H1 (cell line): ENCODE data around the gene LARP4B. TPM values are rescaled to one million over a fixed set of nuclear protein-coding genes. Genes with fewer than 3 reads are reported as not detected.

ENCODE experiments used
- CTCF ChIA-PET: fragments of 300-600 bp; sonication (Branson Sonifier 250); formaldehyde crosslinking; loops from one replicate; lab custom pipeline; 2021; ENCODE audit not compliant: partially characterized antibody; lab: Charles Lee
- POLR2A ChIA-PET: fragments of 300-600 bp; sonication (Branson Sonifier 250); formaldehyde crosslinking; loops from one replicate; lab custom pipeline; 2021; ENCODE audit warnings: inconsistent platforms; ENCODE audit not compliant: partially characterized antibody; lab: Charles Lee
- DNase-seq, 2 experiments: peaks; one replicate each; pipeline versions ENCODE4 v3.0.0 to v3.0.0-alpha.2; 2010 to 2022; ENCODE audit warnings: low spot score in 2 of 2, low read depth in 1 of 2, mixed read lengths in 1 of 2
- FAIRE-seq: peaks from 2 replicates; lab custom pipeline; 2011; peaks lifted over from hg19 to GRCh38; lab: Jason Lieb, UNC
- H2AFZ ChIP-seq: 2 replicates; pipeline ENCODE4 v1.8.1; 2012; ENCODE audit warnings: low read length, inconsistent platforms
- H2AK5ac ChIP-seq: 2 replicates; pipeline ENCODE4 v1.6.1; 2013; ENCODE audit warnings: low read depth, low read length
- H2BK120ac ChIP-seq: replicated peaks from 2 replicates; pipeline ENCODE3; 2013; ENCODE audit warnings: low read depth, low read length, inconsistent platforms
- H2BK12ac ChIP-seq: 2 replicates; pipeline ENCODE4 v1.6.1; 2013; ENCODE audit warnings: low read depth, low read length
- H2BK15ac ChIP-seq: 2 replicates; pipeline ENCODE4 v1.6.1; 2013; ENCODE audit warnings: low read length
- H2BK20ac ChIP-seq: 2 replicates; pipeline ENCODE4 v1.6.1; 2013; ENCODE audit warnings: low read length
- H2BK5ac ChIP-seq: 2 replicates; pipeline ENCODE4 v1.6.1; 2013; ENCODE audit warnings: low read depth, low read length
- H3K14ac ChIP-seq: 2 replicates; pipeline ENCODE4 v1.6.1; 2013; ENCODE audit warnings: inconsistent platforms; ENCODE audit not compliant: insufficient read length
- H3K18ac ChIP-seq: 2 replicates; pipeline ENCODE4 v1.6.1; 2013; ENCODE audit warnings: low read length; ENCODE audit errors: extremely low read depth
- H3K23ac ChIP-seq: 2 replicates; pipeline ENCODE4 v1.6.1; 2013; ENCODE audit warnings: inconsistent platforms; ENCODE audit not compliant: insufficient read length
- H3K23me2 ChIP-seq: 2 replicates; pipeline ENCODE4 v1.6.1; 2013; ENCODE audit warnings: low read depth, low read length
- H3K27ac ChIP-seq: 2 replicates; pipeline ENCODE4 v1.6.1; 2011; ENCODE audit warnings: low read depth, low read length, inconsistent platforms
- H3K27me3 ChIP-seq, 4 experiments: replicated peaks in 1 of 4; 1 replicate in 1 of 4; 2 replicates in 3 of 4; pipeline versions ENCODE4 v1.6.1 to v1.8.1; 2011 to 2013; ENCODE audit warnings: low read length in 3 of 4, mild to moderate bottlenecking in 3 of 4, inconsistent platforms in 2 of 4, mixed read lengths in 2 of 4, moderate library complexity in 1 of 4; ENCODE audit not compliant: control insufficient read depth in 3 of 4, insufficient read depth in 3 of 4; ENCODE audit errors: extremely low read depth in 1 of 4
- H3K36me3 ChIP-seq, 4 experiments: 2 replicates each; pipeline versions ENCODE4 v1.6.1 to v1.8.1; 2011 to 2013; ENCODE audit warnings: mild to moderate bottlenecking in 4 of 4, low read length in 3 of 4, moderate library complexity in 2 of 4, control low read depth in 1 of 4, inconsistent platforms in 1 of 4; ENCODE audit not compliant: insufficient read depth in 4 of 4, control insufficient read depth in 2 of 4
- H3K4ac ChIP-seq: replicated peaks from 2 replicates; pipeline ENCODE3; 2013; ENCODE audit warnings: low read length, low read depth, mixed read lengths, inconsistent platforms; ENCODE audit not compliant: insufficient read length
- H3K4me1 ChIP-seq, 4 experiments: replicated peaks in 1 of 4; 1 replicate in 1 of 4; 2 replicates in 3 of 4; pipeline versions ENCODE4 v1.6.1 to v1.8.1; 2011 to 2013; ENCODE audit warnings: low read length in 3 of 4, inconsistent platforms in 2 of 4, mixed read lengths in 1 of 4; ENCODE audit not compliant: insufficient read depth in 4 of 4, control insufficient read depth in 3 of 4
- H3K4me2 ChIP-seq, 2 experiments: 2 replicates each; pipeline versions ENCODE4 v1.6.1 to v1.8.1; 2011 to 2013; ENCODE audit warnings: low read depth in 2 of 2, low read length in 2 of 2, control low read depth in 1 of 2, inconsistent platforms in 1 of 2, mild to moderate bottlenecking in 1 of 2; ENCODE audit not compliant: insufficient read depth in 1 of 2
- H3K4me3 ChIP-seq, 4 experiments: fragments of 200-600, 300-600 bp in 1 of 4; sonication (generic), shearing (Covaris generic), sonication (Bioruptor Twin) in 1 of 4; 2 replicates each; pipeline versions ENCODE4 v1.5.1 to v1.8.1; 2011 to 2016; ENCODE audit warnings: low read length in 4 of 4, low read depth in 3 of 4, control low read depth in 2 of 4, inconsistent platforms in 2 of 4, mild to moderate bottlenecking in 2 of 4, mixed read lengths in 1 of 4, moderate library complexity in 1 of 4; ENCODE audit not compliant: insufficient read depth in 2 of 4; ENCODE audit errors: extremely low read depth in 1 of 4
- H3K56ac ChIP-seq: replicated peaks from 2 replicates; pipeline ENCODE3; 2013; ENCODE audit warnings: low read depth, mild to moderate bottlenecking, mixed read lengths, low read length, inconsistent platforms; ENCODE audit not compliant: insufficient read length
- H3K79me1 ChIP-seq: 2 replicates; pipeline ENCODE4 v1.6.1; 2013; ENCODE audit warnings: low read depth, low read length, control low read depth
- H3K79me2 ChIP-seq, 2 experiments: 2 replicates each; pipeline versions ENCODE4 v1.6.1 to v1.8.1; 2012 to 2013; ENCODE audit warnings: low read length in 2 of 2, mild to moderate bottlenecking in 2 of 2, inconsistent platforms in 1 of 2; ENCODE audit not compliant: insufficient read depth in 2 of 2, control insufficient read depth in 1 of 2
- H3K9ac ChIP-seq, 4 experiments: replicated peaks in 1 of 4; 1 replicate in 1 of 4; 2 replicates in 3 of 4; pipeline versions ENCODE4 v1.6.1 to v1.8.1; 2011 to 2013; ENCODE audit warnings: low read depth in 3 of 4, low read length in 3 of 4, control low read depth in 2 of 4, mild to moderate bottlenecking in 2 of 4, moderate library complexity in 2 of 4, inconsistent platforms in 1 of 4; ENCODE audit errors: extremely low read depth in 1 of 4
- H3K9me3 ChIP-seq, 2 experiments: 2 replicates each; pipeline versions ENCODE4 v1.6.1 to v1.8.1; 2012 to 2013; ENCODE audit warnings: mild to moderate bottlenecking in 2 of 2, moderate library complexity in 2 of 2, control low read depth in 1 of 2, inconsistent platforms in 1 of 2, low read depth in 1 of 2, low read length in 1 of 2, mixed read lengths in 1 of 2; ENCODE audit not compliant: insufficient read depth in 2 of 2
- H4K20me1 ChIP-seq, 2 experiments: replicated peaks in 1 of 2; 2 replicates each; pipeline versions ENCODE3 to v1.8.1; 2011 to 2013; ENCODE audit warnings: inconsistent platforms in 2 of 2, low read length in 2 of 2, mild to moderate bottlenecking in 1 of 2; ENCODE audit not compliant: insufficient read depth in 2 of 2, control insufficient read depth in 1 of 2
- H4K5ac ChIP-seq: 2 replicates; pipeline ENCODE4 v1.6.1; 2013; ENCODE audit warnings: low read length, low read depth, mixed read lengths, inconsistent platforms; ENCODE audit not compliant: insufficient read length
- H4K8ac ChIP-seq: 2 replicates; pipeline ENCODE4 v1.8.0; 2013; ENCODE audit warnings: mild to moderate bottlenecking, moderate library complexity, low read length, inconsistent platforms; ENCODE audit not compliant: insufficient read depth; ENCODE audit errors: extremely low read depth
- H4K91ac ChIP-seq: replicated peaks from 2 replicates; pipeline ENCODE3; 2013; ENCODE audit warnings: low read length, mixed read lengths, inconsistent platforms; ENCODE audit not compliant: insufficient read length
- BRCA1 ChIP-seq: IDR thresholded peaks from 2 replicates; pipeline ENCODE4 v1.6.1; 2012; ENCODE audit warnings: low read depth, low read length, improper control_type of control experiment
- CTBP2 ChIP-seq: IDR thresholded peaks from 2 replicates; pipeline ENCODE4 v1.7.0; 2011; ENCODE audit warnings: borderline replicate concordance, mild to moderate bottlenecking, moderate library complexity, mixed read lengths, low read length; ENCODE audit not compliant: insufficient read depth, insufficient read length
- MAX ChIP-seq: IDR thresholded peaks from 2 replicates; pipeline ENCODE4 v1.6.1; 2012; ENCODE audit warnings: inconsistent platforms
- SIN3A ChIP-seq, 2 experiments: IDR thresholded peaks in 1 of 2; conservative IDR thresholded peaks in 1 of 2; 2 replicates each; pipeline ENCODE4 v1.6.1; 2011 to 2012; ENCODE audit warnings: low read length in 2 of 2, improper control_type of control experiment in 1 of 2, low read depth in 1 of 2, mild to moderate bottlenecking in 1 of 2
- TCF12 ChIP-seq: IDR thresholded peaks from 2 replicates; pipeline ENCODE4 v1.6.1; 2011; ENCODE audit warnings: low read depth, mild to moderate bottlenecking, low read length
- WGBS, 2 experiments: shearing (Covaris generic) in 1 of 2; methylation state at CpG; one replicate each; pipeline versions ENCODE4 v1.1.6 to v1.1.7; 2013 to 2015; ENCODE audit warnings: low lambda C conversion rate in 2 of 2, mixed read lengths in 2 of 2, inconsistent platforms in 1 of 2, low coverage in 1 of 2, missing lambda C conversion rate in 1 of 2; ENCODE audit not compliant: insufficient replicate concordance in 2 of 2, insufficient coverage in 1 of 2, insufficient read length in 1 of 2; ENCODE audit errors: extremely low coverage in 1 of 2, missing lambda C conversion rate in 1 of 2; 5-methylcytosine and 5-hydroxymethylcytosine counted together
- polyA plus RNA-seq, 7 experiments: library from polyadenylated mRNA; depleted of rRNA in 3 of 7; stranded (reverse) in 5 of 7; unstranded in 2 of 7; fragments of >200 nt in 5 of 7; fragments of 200-250 nt in 2 of 7; gene quantifications; 1 replicate in 5 of 7; 2 replicates in 1 of 7; 4 replicates in 1 of 7; pipeline versions ENCODE4 v1.2.1 to v1.2.3, GENCODE V29; 2011 to 2013; ENCODE audit warnings: missing spikeins in 2 of 7, mixed read lengths in 2 of 7
- total RNA-seq: library from RNA; stranded (reverse); fragmentation: NEBNext Ultra II Directional; extraction: Animal tissue kit (Norgen Biotek cat#: 25700); gene quantifications from 2 replicates; pipeline ENCODE4 v1.2.1, GENCODE V29; 2021
- TF ChIP-seq, protein P1 (sequence below): IDR thresholded peaks from 2 replicates; pipeline ENCODE4 v1.6.1; 2011; ENCODE audit warnings: low read depth, mild to moderate bottlenecking, low read length; ENCODE audit not compliant: insufficient read depth

The LARP4B gene
- total and polyA plus RNA-seq, 2 of the 8 experiments (the other 6 are each of a cell fraction or from before 2014, with no cell fraction given) = 20.1 to 78.6 TPM

GRCh38 chr10:969473-970150, 38.1 kb upstream of the LARP4B start:
- no peak overlapping the region for H2AFZ ChIP-seq
- POLR2A ChIA-PET = interaction anchor here (1.5 to 1.6 kb wide), 2 partner anchors 17 to 19 kb away, joined by 3 to 11 read pairs; partner anchors contain the start of gene GTPBP4
- H3K4me1 ChIP-seq = peaks cover 0 to 10% (median 3%) of the 10 kb centered on the region in 4 experiments; a peak in 4 of 7 replicates
- H3K27ac ChIP-seq = no peak overlapping the region
- no peaks in the 10 kb centered on the region for H3K36me3 ChIP-seq
- H3K56ac ChIP-seq = no peak overlapping the region
- CTCF ChIA-PET = interaction anchor here (0.5 to 1.4 kb wide), 6 partner anchors 11 to 139 kb away, joined by 3 to 4 read pairs (median 3); no protein-coding TSS in a partner anchor
- H3K23me2 ChIP-seq = no peaks in the 10 kb centered on the region
- no peak overlapping the region for H3K4me2 ChIP-seq
- H4K91ac ChIP-seq = no peak overlapping the region
- no peak overlapping the region for H3K9ac ChIP-seq
- no peak overlapping the region for H3K4me3 ChIP-seq
- no peak overlapping the region for H2AK5ac ChIP-seq
- no peak for FAIRE-seq
- no peak overlapping the region for H3K18ac ChIP-seq
- no peak overlapping the region for H4K5ac ChIP-seq
- H3K9me3 ChIP-seq = no peaks in the 10 kb centered on the region
- no peak overlapping the region for H3K14ac ChIP-seq
- no peak overlapping the region for H2BK15ac ChIP-seq
- no peak overlapping the region for H3K4ac ChIP-seq
- no peak overlapping the region for H2BK5ac ChIP-seq
- no peak for TF ChIP-seq BRCA1
- TF ChIP-seq, protein P1, sequence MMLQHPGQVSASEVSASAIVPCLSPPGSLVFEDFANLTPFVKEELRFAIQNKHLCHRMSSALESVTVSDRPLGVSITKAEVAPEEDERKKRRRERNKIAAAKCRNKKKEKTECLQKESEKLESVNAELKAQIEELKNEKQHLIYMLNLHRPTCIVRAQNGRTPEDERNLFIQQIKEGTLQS = no peak
- no peak for TF ChIP-seq CTBP2
- peak; percentile 79 for TF ChIP-seq MAX
- no peak for TF ChIP-seq SIN3A (conservative IDR thresholded peaks at IDR 0.05 in 1 of 2, IDR thresholded peaks at IDR 0.05 in 1 of 2; ENCODE audit: low read depth in 1 of 2, low read length in 2 of 2)
- TF ChIP-seq TCF12 = no peak
- TF ChIP-seq, all 59 proteins: peak for 1
- no peaks in the 10 kb centered on the region for H4K20me1 ChIP-seq
- no peaks in the 10 kb centered on the region for H3K79me1 ChIP-seq
- DNase-seq = no peak
- H2BK12ac ChIP-seq = no peak overlapping the region
- H3K23ac ChIP-seq = no peak overlapping the region
- no peaks in the 10 kb centered on the region for H3K79me2 ChIP-seq
- no peaks in the 10 kb centered on the region for H3K27me3 ChIP-seq
- 87% methylated on average over 15 of the region's 15 CpGs; no CpG with 5 or more reads in 1 of the 2 experiments for WGBS, 2 experiments
- no peak overlapping the region for H2BK120ac ChIP-seq
- 0 out of 2 replicates have a peak overlapping the region, but pooled peaks have one; percentile 59 for H4K8ac ChIP-seq
- H2BK20ac ChIP-seq = no peak overlapping the region
